Endodermal cell (in vitro differentiated cells): ENCODE results near the gene OPRD1. TPM values are rescaled to one million over a fixed set of nuclear protein-coding genes. Genes with fewer than 3 reads are reported as not detected.
A peak's percentile ranks its signal among the peaks of the same experiment; 100 is the strongest.

Experiments used
- DNase-seq: peaks from one replicate; pipeline ENCODE4 v3.0.0-alpha.2; 2017
- H3K27ac ChIP-seq: 2 replicates; pipeline ENCODE4 v1.5.1; 2013; ENCODE audit warnings: mild to moderate bottlenecking, low read depth, low read length, moderate library complexity
- H3K27me3 ChIP-seq: 2 replicates; pipeline ENCODE4 v1.6.1; 2013; ENCODE audit warnings: mild to moderate bottlenecking, low read length, moderate library complexity; ENCODE audit not compliant: insufficient read depth, control insufficient read depth, poor library complexity, severe bottlenecking
- H3K36me3 ChIP-seq: 2 replicates; pipeline ENCODE4 v1.7.0; 2013; ENCODE audit warnings: mild to moderate bottlenecking, low read length, moderate library complexity; ENCODE audit not compliant: control insufficient read depth, insufficient read depth
- H3K4me1 ChIP-seq: one replicate; pipeline ENCODE4 v1.7.0; 2013; ENCODE audit warnings: low read length; ENCODE audit not compliant: control insufficient read depth, insufficient read depth
- H3K4me3 ChIP-seq: 2 replicates; pipeline ENCODE4 v1.5.1; 2013; ENCODE audit warnings: mild to moderate bottlenecking, low read length, moderate library complexity
- H3K9ac ChIP-seq: 2 replicates; pipeline ENCODE4 v1.6.1; 2013; ENCODE audit warnings: mild to moderate bottlenecking, low read length, moderate library complexity; ENCODE audit not compliant: poor library complexity, severe bottlenecking; ENCODE audit errors: extremely low read depth
- H3K9me3 ChIP-seq: 2 replicates; pipeline ENCODE4 v1.6.1; 2013; ENCODE audit warnings: mild to moderate bottlenecking, low read length, moderate library complexity; ENCODE audit not compliant: control insufficient read depth
- H3K27ac Mint-ChIP-seq: 2 replicates; pipeline ENCODE4 v1.8.0; 2020; ENCODE audit warnings: mixed read lengths
- H3K27me3 Mint-ChIP-seq: 2 replicates; pipeline ENCODE4 v1.8.0; 2021; ENCODE audit warnings: mild to moderate bottlenecking, mixed read lengths; ENCODE audit not compliant: insufficient read depth
- H3K36me3 Mint-ChIP-seq: 2 replicates; pipeline ENCODE4 v1.8.0; 2020; ENCODE audit warnings: low read depth, mixed read lengths
- H3K4me1 Mint-ChIP-seq: 2 replicates; pipeline ENCODE4 v1.8.0; 2020; ENCODE audit warnings: mixed read lengths
- H3K4me3 Mint-ChIP-seq: 2 replicates; pipeline ENCODE4 v1.8.0; 2020; ENCODE audit warnings: mild to moderate bottlenecking, moderate library complexity, mixed read lengths
- H3K9me3 Mint-ChIP-seq: 2 replicates; pipeline ENCODE4 v1.8.0; 2020; ENCODE audit warnings: mild to moderate bottlenecking, mixed read lengths
- CTCF ChIP-seq: fragments of 200-600 bp; sonication (generic); conservative IDR thresholded peaks from 2 replicates; pipeline ENCODE4 v1.5.0; 2021; ENCODE audit warnings: antibody characterized with exemption, mild to moderate bottlenecking
- WGBS, 2 experiments: methylation state at CpG; one replicate each; pipeline versions ENCODE4 v1.1.5 to v1.1.7; 2013; ENCODE audit warnings: missing lambda C conversion rate in 2 of 2, mixed read lengths in 1 of 2; ENCODE audit not compliant: insufficient coverage in 1 of 2, insufficient read length in 1 of 2; 5-methylcytosine and 5-hydroxymethylcytosine counted together
- total RNA-seq, 2 donors: library from RNA; stranded (reverse); fragmentation: NEBNext Ultra II Directional in 1 of 2; extraction: Animal tissue kit (Norgen Biotek cat#: 25700) in 1 of 2; gene quantifications; 2 replicates in 1 of 2; 3 replicates in 1 of 2; pipeline ENCODE4 v1.2.1, GENCODE V29; 2021

The OPRD1 gene
- total RNA-seq, 2 donors from 2014 or later, result 0.55 to 0.75 TPM

- no peak overlapping the region for H3K27ac Mint-ChIP-seq
- Histone ChIP-seq H3K9me3 (no peaks in the 10 kb centered on the region), H3K9ac (no peak overlapping the region), H3K36me3 (peaks cover 21% of the 10 kb centered on the region), H3K27me3 (no peaks in the 10 kb centered on the region), H3K4me3 (no peak overlapping the region), H3K4me1 (no peaks in the 10 kb centered on the region), H3K27ac (no peak overlapping the region)
- WGBS, 2 experiments, result 95 to 96% methylated on average over 2 of the region's 2 CpGs
- TF ChIP-seq CTCF, result no peak
- H3K9me3 Mint-ChIP-seq, result no peaks in the 10 kb centered on the region
- H3K4me3 Mint-ChIP-seq, result no peak overlapping the region
- H3K36me3 Mint-ChIP-seq, result peaks cover 5% of the 10 kb centered on the region
- no peak for DNase-seq
- no peaks in the 10 kb centered on the region for H3K27me3 Mint-ChIP-seq
- peaks cover 16% of the 10 kb centered on the region for H3K4me1 Mint-ChIP-seq
Observed at GRCh38 chr1:28778021-28778420, 33.9 kb upstream of the OPRD1 start.

GRCh38 chr1:28779751-28780408 is 32.1 kb upstream of the OPRD1 start:
- no peak for TF ChIP-seq CTCF
- Histone ChIP-seq H3K27me3 (no peaks in the 10 kb centered on the region), H3K9me3 (no peaks in the 10 kb centered on the region), H3K4me3 (no peak overlapping the region), H3K4me1 (no peaks in the 10 kb centered on the region), H3K9ac (no peak overlapping the region), H3K27ac (no peak overlapping the region), H3K36me3 (peaks cover 6% of the 10 kb centered on the region)
- DNase-seq, result no peak
- H3K4me3 Mint-ChIP-seq, result no peak overlapping the region
- peaks cover 15% of the 10 kb centered on the region for H3K4me1 Mint-ChIP-seq
- no peaks in the 10 kb centered on the region for H3K27me3 Mint-ChIP-seq
- 92 to 97% methylated on average over 6 of the region's 6 CpGs for WGBS, 2 experiments
- peaks cover 3% of the 10 kb centered on the region for H3K36me3 Mint-ChIP-seq
- H3K27ac Mint-ChIP-seq, result no peak overlapping the region
- H3K9me3 Mint-ChIP-seq, result no peaks in the 10 kb centered on the region

- Histone ChIP-seq H3K4me3 (no peak overlapping the region), H3K9me3 (no peaks in the 10 kb centered on the region), H3K27me3 (no peaks in the 10 kb centered on the region), H3K36me3 (no peaks in the 10 kb centered on the region), H3K9ac (no peak overlapping the region), H3K27ac (no peak overlapping the region), H3K4me1 (no peaks in the 10 kb centered on the region)
- H3K36me3 Mint-ChIP-seq, result peaks cover 1% of the 10 kb centered on the region
- peaks cover 17% of the 10 kb centered on the region for H3K4me1 Mint-ChIP-seq
- no peak for DNase-seq
- 89% methylated on average over 5 to 11 of the region's 11 CpGs for WGBS, 2 experiments
- no peak overlapping the region for H3K4me3 Mint-ChIP-seq
- peaks cover 1% of the 10 kb centered on the region for H3K27me3 Mint-ChIP-seq
- no peak for TF ChIP-seq CTCF
- H3K9me3 Mint-ChIP-seq, result no peaks in the 10 kb centered on the region
- H3K27ac Mint-ChIP-seq, result peak overlapping the region; percentile 48
Observed at GRCh38 chr1:28781305-28781704, 30.7 kb upstream of the OPRD1 start.
